Stomach (tissue), 9 donors: ENCODE results near the gene POLR2L. TPM values are rescaled to one million over a fixed set of nuclear protein-coding genes. Genes with fewer than 3 reads are reported as not detected.

Source experiments
- DNase-seq, 2 donors: peaks; one replicate each; pipeline versions ENCODE4 v3.0.0 to v3.0.0-alpha.2; 2013 to 2019
- H3K27ac ChIP-seq, 5 donors: fragments of 200-600 bp in 4 of 5; sonication (generic) in 4 of 5; one replicate each; pipeline ENCODE4 v1.5.1; 2013 to 2019; ENCODE audit warnings: mild to moderate bottlenecking in 1 of 5, moderate library complexity in 1 of 5
- H3K27me3 ChIP-seq, 3 donors: fragments of 200-600 bp; sonication (generic); one replicate each; pipeline ENCODE4 v1.5.1; 2017 to 2019; ENCODE audit warnings: mixed run types in 1 of 3
- H3K36me3 ChIP-seq, 4 donors: fragments of 200-600 bp; sonication (generic); 1 replicate in 3 of 4; 2 replicates in 1 of 4; pipeline ENCODE4 v1.5.1; 2016 to 2019
- H3K4me1 ChIP-seq, 4 donors: fragments of 200-600 bp; sonication (generic); one replicate each; pipeline ENCODE4 v1.5.1; 2016 to 2019
- H3K4me3 ChIP-seq, 4 donors: fragments of 200-600 bp; sonication (generic) in 3 of 4; one replicate each; pipeline ENCODE4 v1.5.1; 2016 to 2019; ENCODE audit warnings: mild to moderate bottlenecking in 1 of 4
- H3K9me3 ChIP-seq, 4 donors: fragments of 200-600 bp; sonication (generic); one replicate each; pipeline ENCODE4 v1.5.1; 2016 to 2019
- EP300 ChIP-seq: sonication (generic); formaldehyde crosslinking; IDR thresholded peaks from one replicate; pipeline ENCODE4 v1.6.1; 2017; ENCODE audit warnings: antibody characterized with exemption
- POLR2A ChIP-seq, 4 donors: fragments of 450-650 bp; IDR thresholded peaks; one replicate each; pipeline ENCODE4 v1.6.1; 2016; ENCODE audit warnings: antibody characterized with exemption in 4 of 4, control low read depth in 2 of 4, mild to moderate bottlenecking in 1 of 4, moderate library complexity in 1 of 4
- POLR2AphosphoS5 ChIP-seq, 3 donors: sonication (generic); formaldehyde crosslinking; IDR thresholded peaks; one replicate each; pipeline ENCODE4 v1.6.1; 2016; ENCODE audit warnings: antibody characterized with exemption in 3 of 3
- WGBS, 5 donors: extraction: QIAGEN DNeasy Blood & Tissue Kit in 3 of 5; methylation state at CpG; one replicate each; pipeline versions ENCODE4 v1.1.5 to v1.1.7; 2013 to 2018; 5-methylcytosine and 5-hydroxymethylcytosine counted together
- intact Hi-C: fragments of 100-400 bp; cut with DNase I; formaldehyde crosslinking; loops from one replicate; pipeline ENCODE4 v1.15.1; 2023; ENCODE audit warnings: low total_unique reads
- polyA plus RNA-seq, 3 donors: library from polyadenylated mRNA; stranded (reverse); fragments of 200-250 nt; gene quantifications; one replicate each; pipeline ENCODE4 v1.2.3, GENCODE V29; 2013
- total RNA-seq, 5 donors: library from RNA; depleted of rRNA; stranded (reverse); fragments of >200 nt; gene quantifications; one replicate each; pipeline versions ENCODE4 v1.1.0 to v1.2.3, GENCODE V29; 2014 to 2016
- TF ChIP-seq, protein P1 (sequence below), 7 experiments: fragments of 450-650 bp in 4 of 7; fragments of 200-600 bp in 3 of 7; sonication (generic) in 3 of 7; IDR thresholded peaks; one replicate each; pipeline ENCODE4 v1.5.1; 2016 to 2019; ENCODE audit warnings: antibody characterized with exemption in 7 of 7, control low read depth in 2 of 7, mild to moderate bottlenecking in 1 of 7
- donor health status: healthy with polysubstance abuse.
- donor health status: Bipolar disorder and iron deficiency.
- donor health status: healthy.

POLR2L gene
- total and polyA plus RNA-seq, 8 donors, result 13.8 to 407 (median 110) TPM

DNA sequence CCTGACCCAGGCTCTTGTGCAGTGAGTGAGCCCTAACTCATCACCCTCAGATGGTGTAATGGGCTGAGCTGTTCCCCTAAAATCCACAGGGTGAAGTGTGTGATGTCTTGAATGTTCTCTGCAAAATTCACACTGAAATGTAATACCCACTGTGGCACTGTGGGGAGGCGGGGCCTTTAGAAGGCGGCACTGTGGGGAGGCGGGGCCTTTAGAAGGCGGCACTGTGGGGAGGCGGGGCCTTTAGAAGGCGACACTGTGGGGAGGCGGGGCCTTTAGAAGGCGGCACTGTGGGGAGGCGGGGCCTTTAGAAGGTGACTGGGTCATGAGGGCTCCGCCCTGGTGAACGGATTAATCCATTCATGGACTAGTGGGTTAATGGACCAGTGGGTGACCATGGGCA, 35.2 kb upstream of the POLR2L start:
- Histone ChIP-seq H3K36me3 (peaks cover 4 to 67% (median 52%) of the 10 kb centered on the region in 4 donors), H3K27ac (no peak overlapping the region), H3K9me3 (no peaks in the 10 kb centered on the region), H3K4me1 (no peaks in the 10 kb centered on the region), H3K4me3 (no peak overlapping the region), H3K27me3 (no peaks in the 10 kb centered on the region)
- intact Hi-C loops, result no loop called here
- no peak for DNase-seq
- no peak for TF ChIP-seq EP300
- TF ChIP-seq, protein P1, sequence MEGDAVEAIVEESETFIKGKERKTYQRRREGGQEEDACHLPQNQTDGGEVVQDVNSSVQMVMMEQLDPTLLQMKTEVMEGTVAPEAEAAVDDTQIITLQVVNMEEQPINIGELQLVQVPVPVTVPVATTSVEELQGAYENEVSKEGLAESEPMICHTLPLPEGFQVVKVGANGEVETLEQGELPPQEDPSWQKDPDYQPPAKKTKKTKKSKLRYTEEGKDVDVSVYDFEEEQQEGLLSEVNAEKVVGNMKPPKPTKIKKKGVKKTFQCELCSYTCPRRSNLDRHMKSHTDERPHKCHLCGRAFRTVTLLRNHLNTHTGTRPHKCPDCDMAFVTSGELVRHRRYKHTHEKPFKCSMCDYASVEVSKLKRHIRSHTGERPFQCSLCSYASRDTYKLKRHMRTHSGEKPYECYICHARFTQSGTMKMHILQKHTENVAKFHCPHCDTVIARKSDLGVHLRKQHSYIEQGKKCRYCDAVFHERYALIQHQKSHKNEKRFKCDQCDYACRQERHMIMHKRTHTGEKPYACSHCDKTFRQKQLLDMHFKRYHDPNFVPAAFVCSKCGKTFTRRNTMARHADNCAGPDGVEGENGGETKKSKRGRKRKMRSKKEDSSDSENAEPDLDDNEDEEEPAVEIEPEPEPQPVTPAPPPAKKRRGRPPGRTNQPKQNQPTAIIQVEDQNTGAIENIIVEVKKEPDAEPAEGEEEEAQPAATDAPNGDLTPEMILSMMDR (IDR thresholded peaks at IDR 0.05), result no peak
- no peak for TF ChIP-seq POLR2A (IDR thresholded peaks at IDR 0.05)
- TF ChIP-seq POLR2AphosphoS5 (IDR thresholded peaks at IDR 0.05), result no peak
- 89 to 94% (median 92%) methylated on average over 11 of the region's 11 CpGs for WGBS, 5 donors

DNA sequence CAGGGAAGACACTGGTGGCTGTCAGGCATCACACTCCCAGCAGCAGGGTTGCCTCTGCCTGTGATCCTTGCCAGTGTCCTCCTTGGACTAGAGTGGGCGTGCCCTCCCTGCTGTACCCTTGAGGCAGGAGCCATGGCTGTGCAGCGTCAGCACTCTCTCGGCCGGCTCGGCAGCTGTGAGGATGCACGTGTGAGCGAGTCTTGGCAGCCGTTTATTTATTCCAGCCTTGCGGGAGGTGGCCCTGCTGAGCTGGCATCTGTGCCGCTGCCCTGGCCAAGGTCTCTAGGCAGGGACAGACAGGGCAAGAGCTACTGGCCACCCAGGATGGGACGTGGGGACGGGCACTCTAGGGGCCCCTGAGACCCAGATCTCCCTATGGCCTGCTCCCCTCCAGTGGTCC, 34.2 kb upstream of the POLR2L start:
- Histone ChIP-seq H3K27ac (no peak overlapping the region), H3K4me3 (no peak overlapping the region), H3K27me3 (no peaks in the 10 kb centered on the region), H3K36me3 (peaks cover 4 to 57% (median 42%) of the 10 kb centered on the region in 4 donors), H3K9me3 (no peaks in the 10 kb centered on the region), H3K4me1 (no peaks in the 10 kb centered on the region)
- TF ChIP-seq POLR2AphosphoS5 (IDR thresholded peaks at IDR 0.05) (no peak), POLR2A (IDR thresholded peaks at IDR 0.05) (no peak), EP300 (no peak)
- TF ChIP-seq, protein P1 (IDR thresholded peaks at IDR 0.05), result no peak
- intact Hi-C loops, result no loop called here
- 57 to 88% (median 70%) methylated on average over 12 of the region's 12 CpGs for WGBS, 5 donors
- DNase-seq, result peak in 1 of 2 donors; percentile 54

DNA sequence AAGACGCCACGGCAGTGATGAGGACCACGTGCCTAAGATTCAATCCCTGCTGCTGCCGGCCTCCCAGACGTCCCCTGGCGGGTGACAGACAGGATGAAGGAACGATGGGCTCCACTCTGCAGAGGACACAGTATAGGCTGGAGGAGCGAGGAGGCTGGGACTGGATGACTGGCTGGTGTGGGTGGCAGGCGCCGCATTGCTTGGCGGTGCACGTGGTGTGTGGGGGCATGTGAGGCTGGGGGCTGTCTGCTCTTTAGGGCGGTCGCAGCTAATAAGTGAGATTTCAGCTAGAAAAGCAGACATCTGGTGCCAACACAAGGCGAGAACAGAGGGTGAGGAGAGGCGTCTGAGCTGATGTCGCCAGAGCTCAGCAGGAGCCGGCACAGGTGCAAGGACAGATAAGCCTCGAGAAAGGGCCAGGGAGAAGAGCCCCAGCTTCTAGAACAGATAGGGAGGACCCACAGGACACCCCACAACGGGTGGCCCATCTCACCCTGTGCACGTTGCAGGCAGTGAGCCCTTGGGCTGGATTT, 33.5 kb upstream of the POLR2L start:
- no peak for DNase-seq
- no peaks in the 10 kb centered on the region for H3K9me3 ChIP-seq
- 91 to 95% (median 92%) methylated on average over 21 of the region's 21 CpGs for WGBS, 5 donors
- intact Hi-C loops, result no loop called here
- no peaks in the 10 kb centered on the region for H3K4me1 ChIP-seq
- TF ChIP-seq, protein P1 (IDR thresholded peaks at IDR 0.05), result no peak
- TF ChIP-seq POLR2AphosphoS5 (IDR thresholded peaks at IDR 0.05) (no peak), EP300 (no peak), POLR2A (IDR thresholded peaks at IDR 0.05) (no peak)
- H3K4me3 ChIP-seq, result no peak overlapping the region
- no peak overlapping the region for H3K27ac ChIP-seq
- peaks cover 4 to 51% (median 38%) of the 10 kb centered on the region in 4 donors for H3K36me3 ChIP-seq
- no peaks in the 10 kb centered on the region for H3K27me3 ChIP-seq

DNA sequence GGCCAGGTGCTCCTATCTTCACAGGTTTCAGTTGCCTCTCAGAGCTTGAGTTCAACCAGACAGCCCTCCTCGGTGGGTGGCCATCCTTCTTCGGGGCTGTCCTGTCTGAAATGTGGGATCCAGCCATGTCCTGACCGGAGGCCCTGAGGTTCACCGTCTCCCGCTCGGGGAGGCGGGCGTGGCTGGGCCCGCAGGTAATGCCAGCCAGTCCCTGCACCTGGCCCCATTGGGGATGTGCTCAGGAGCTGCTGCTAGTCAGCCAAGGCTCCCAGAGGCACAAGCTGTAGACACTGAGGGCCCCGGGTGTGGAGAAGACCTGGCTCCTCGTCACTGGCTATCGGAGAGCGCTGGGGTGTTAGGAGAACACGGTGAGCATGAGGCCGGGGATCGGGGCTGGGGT, 32.9 kb upstream of the POLR2L start:
- H3K27me3 ChIP-seq, result no peaks in the 10 kb centered on the region
- H3K36me3 ChIP-seq, result peaks cover 3 to 46% (median 31%) of the 10 kb centered on the region in 4 donors
- H3K9me3 ChIP-seq, result no peaks in the 10 kb centered on the region
- no peak for DNase-seq
- TF ChIP-seq EP300, result no peak
- no peak for TF ChIP-seq POLR2A (IDR thresholded peaks at IDR 0.05)
- TF ChIP-seq POLR2AphosphoS5 (IDR thresholded peaks at IDR 0.05), result no peak
- TF ChIP-seq, protein P1 (IDR thresholded peaks at IDR 0.05), result no peak
- intact Hi-C loops, result no loop called here
- H3K4me3 ChIP-seq, result no peak overlapping the region
- H3K4me1 ChIP-seq, result no peaks in the 10 kb centered on the region
- no peak overlapping the region for H3K27ac ChIP-seq
- 80 to 93% (median 84%) methylated on average over 3 to 16 of the region's 16 CpGs for WGBS, 5 donors
